Right atrium auricular region (tissue), 2 donors: ENCODE data around the gene DTX3L. TPM values are rescaled to one million over a fixed set of nuclear protein-coding genes. Genes with fewer than 3 reads are reported as not detected.

Source experiments
- DNase-seq: peaks from one replicate; pipeline ENCODE4 v3.0.0-alpha.2; 2019; ENCODE audit warnings: low spot score
- H3K27ac ChIP-seq, 2 donors: fragments of 200-600 bp; sonication (generic); 1 replicate in 1 of 2; 2 replicates in 1 of 2; pipeline ENCODE4 v1.5.1; 2016 to 2019
- H3K27me3 ChIP-seq, 2 donors: fragments of 200-600 bp; sonication (generic); one replicate each; pipeline versions ENCODE4 v1.5.1 to v1.6.0; 2017 to 2019
- H3K36me3 ChIP-seq: fragments of 200-600 bp; sonication (generic); one replicate; pipeline ENCODE4 v1.5.1; 2016
- H3K4me1 ChIP-seq, 2 donors: fragments of 200-600 bp; sonication (generic); one replicate each; pipeline versions ENCODE4 v1.5.1 to v1.6.0; 2017 to 2019
- H3K4me3 ChIP-seq, 2 donors: fragments of 200-600 bp; sonication (generic); 1 replicate in 1 of 2; 2 replicates in 1 of 2; pipeline ENCODE4 v1.5.1; 2017 to 2019; ENCODE audit warnings: mild to moderate bottlenecking in 1 of 2, moderate library complexity in 1 of 2
- H3K9me3 ChIP-seq, 2 donors: fragments of 200-600 bp; sonication (generic); one replicate each; pipeline ENCODE4 v1.5.1; 2019
- total RNA-seq, 2 donors: library from RNA; depleted of rRNA; stranded (reverse); fragments of >200 nt; gene quantifications; one replicate each; pipeline ENCODE4 v1.1.0, GENCODE V29; 2016
- TF ChIP-seq, protein P1 (sequence below), 2 donors: fragments of 200-600 bp; sonication (generic); IDR thresholded peaks; one replicate each; pipeline ENCODE4 v1.5.1; 2019; ENCODE audit warnings: antibody characterized with exemption in 2 of 2

Gene DTX3L
- total RNA-seq, 2 donors from 2014 or later: 8.6 to 12.1 TPM

DNA sequence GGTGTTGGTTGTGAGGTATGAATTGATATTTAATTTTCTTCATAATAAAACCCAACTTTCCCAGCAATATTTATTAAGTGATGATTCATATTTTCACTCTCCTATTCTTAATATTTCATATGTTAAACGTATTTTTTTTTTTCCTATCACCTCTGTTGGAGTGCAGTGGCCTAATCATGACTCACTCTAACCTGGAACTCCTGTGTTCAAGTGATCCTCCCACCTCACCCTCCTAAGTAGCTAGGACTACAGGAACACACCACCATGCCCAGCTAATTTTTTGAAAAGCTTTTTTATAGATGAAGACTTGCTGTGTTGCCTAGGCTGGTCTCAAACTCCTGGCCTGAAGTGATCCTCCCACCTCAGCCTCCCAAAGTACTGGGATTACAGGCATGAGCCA, 22.0 kb downstream of the DTX3L start:
- Histone ChIP-seq H3K36me3 (no peaks in the 10 kb centered on the region), H3K27ac (no peak overlapping the region), H3K4me3 (no peak overlapping the region), H3K27me3 (no peaks in the 10 kb centered on the region), H3K9me3 (peaks cover 7 to 28% of the 10 kb centered on the region in 2 donors), H3K4me1 (no peaks in the 10 kb centered on the region)
- TF ChIP-seq, protein P1, sequence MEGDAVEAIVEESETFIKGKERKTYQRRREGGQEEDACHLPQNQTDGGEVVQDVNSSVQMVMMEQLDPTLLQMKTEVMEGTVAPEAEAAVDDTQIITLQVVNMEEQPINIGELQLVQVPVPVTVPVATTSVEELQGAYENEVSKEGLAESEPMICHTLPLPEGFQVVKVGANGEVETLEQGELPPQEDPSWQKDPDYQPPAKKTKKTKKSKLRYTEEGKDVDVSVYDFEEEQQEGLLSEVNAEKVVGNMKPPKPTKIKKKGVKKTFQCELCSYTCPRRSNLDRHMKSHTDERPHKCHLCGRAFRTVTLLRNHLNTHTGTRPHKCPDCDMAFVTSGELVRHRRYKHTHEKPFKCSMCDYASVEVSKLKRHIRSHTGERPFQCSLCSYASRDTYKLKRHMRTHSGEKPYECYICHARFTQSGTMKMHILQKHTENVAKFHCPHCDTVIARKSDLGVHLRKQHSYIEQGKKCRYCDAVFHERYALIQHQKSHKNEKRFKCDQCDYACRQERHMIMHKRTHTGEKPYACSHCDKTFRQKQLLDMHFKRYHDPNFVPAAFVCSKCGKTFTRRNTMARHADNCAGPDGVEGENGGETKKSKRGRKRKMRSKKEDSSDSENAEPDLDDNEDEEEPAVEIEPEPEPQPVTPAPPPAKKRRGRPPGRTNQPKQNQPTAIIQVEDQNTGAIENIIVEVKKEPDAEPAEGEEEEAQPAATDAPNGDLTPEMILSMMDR (IDR thresholded peaks at IDR 0.05): no peak
- no peak for DNase-seq

DNA sequence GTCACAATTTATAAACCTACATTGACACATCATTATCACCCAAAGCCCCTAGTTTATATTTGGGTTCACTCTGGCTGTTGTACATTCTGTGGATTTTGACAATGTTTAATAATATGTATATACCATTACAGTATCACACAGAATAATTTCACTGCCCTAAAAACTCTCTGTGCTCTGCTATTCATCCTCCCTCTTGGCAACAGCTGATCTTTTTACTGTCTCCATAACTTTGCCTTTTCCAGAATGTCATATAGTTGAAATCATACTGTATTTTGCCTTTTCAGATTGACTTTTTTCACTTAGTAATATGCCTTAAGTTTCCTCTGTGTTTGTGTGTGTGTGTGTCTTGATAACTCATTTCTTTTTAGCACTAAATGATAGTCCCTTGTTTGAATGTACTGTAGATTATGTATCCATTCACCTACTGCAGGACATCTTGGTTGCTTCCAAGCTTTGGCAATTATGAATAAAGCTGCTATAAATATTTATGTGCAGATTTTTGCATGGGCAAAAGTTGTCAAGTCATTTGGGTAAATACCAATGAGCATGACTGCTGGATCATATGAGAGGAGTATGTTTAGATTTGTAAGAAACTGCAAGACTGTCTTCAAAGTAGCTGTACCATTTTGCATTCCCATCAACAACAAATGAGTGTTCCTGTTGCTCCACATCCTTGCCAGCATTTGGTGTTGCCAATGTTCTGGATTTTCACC, 22.8 kb downstream of the DTX3L start:
- H3K27ac ChIP-seq: no peak overlapping the region
- no peaks in the 10 kb centered on the region for H3K4me1 ChIP-seq
- no peaks in the 10 kb centered on the region for H3K27me3 ChIP-seq
- TF ChIP-seq, protein P1 (IDR thresholded peaks at IDR 0.05): no peak
- peaks cover 6 to 20% of the 10 kb centered on the region in 2 donors for H3K9me3 ChIP-seq
- DNase-seq: no peak
- H3K4me3 ChIP-seq: no peak overlapping the region
- H3K36me3 ChIP-seq: no peaks in the 10 kb centered on the region

DNA sequence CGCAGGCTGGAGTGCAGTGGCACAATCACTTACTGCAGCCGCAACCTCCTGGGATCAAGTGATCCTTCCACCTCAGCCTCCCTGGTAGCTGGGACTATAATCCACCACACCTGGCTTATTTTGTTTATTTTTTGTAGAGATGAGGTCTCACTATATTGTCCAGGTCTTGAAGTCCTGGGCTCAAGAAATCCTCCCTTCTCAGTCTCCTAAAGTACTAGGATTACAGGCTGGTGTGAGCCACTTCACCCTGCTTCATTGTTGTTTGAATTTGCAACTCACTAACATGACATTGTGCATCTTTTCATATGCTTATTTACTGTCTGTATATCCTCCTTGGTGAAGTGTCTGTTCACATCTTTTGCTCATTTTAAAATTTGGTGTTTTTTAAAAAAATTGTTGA, 23.4 kb downstream of the DTX3L start:
- TF ChIP-seq, protein P1 (IDR thresholded peaks at IDR 0.05): no peak
- H3K36me3 ChIP-seq: no peaks in the 10 kb centered on the region
- H3K27me3 ChIP-seq: no peaks in the 10 kb centered on the region
- H3K4me1 ChIP-seq: no peaks in the 10 kb centered on the region
- no peak overlapping the region for H3K27ac ChIP-seq
- DNase-seq: no peak
- no peak overlapping the region for H3K4me3 ChIP-seq
- H3K9me3 ChIP-seq: peaks cover 0 to 14% of the 10 kb centered on the region in 2 donors

DNA sequence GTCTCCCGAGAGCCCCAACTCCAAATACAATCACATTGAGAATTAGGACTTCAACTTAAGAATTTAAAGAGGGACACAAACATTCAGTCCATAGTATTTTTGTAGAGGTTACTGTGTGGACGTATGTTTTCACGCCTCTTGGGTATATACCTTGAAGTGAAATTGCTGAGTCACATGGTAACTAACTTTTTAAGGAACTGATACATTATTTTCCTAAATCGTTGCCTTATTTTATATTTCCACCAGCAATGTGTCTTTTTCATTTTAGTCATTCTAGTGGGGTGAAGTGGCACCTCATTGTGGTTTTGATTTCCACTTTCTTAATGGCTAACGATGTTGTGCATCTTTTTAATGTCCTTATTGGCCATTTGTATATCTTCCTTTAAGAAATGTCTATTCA, 25.2 kb downstream of the DTX3L start:
- H3K27me3 ChIP-seq: no peaks in the 10 kb centered on the region
- TF ChIP-seq, protein P1 (IDR thresholded peaks at IDR 0.05): no peak
- no peak for DNase-seq

DNA sequence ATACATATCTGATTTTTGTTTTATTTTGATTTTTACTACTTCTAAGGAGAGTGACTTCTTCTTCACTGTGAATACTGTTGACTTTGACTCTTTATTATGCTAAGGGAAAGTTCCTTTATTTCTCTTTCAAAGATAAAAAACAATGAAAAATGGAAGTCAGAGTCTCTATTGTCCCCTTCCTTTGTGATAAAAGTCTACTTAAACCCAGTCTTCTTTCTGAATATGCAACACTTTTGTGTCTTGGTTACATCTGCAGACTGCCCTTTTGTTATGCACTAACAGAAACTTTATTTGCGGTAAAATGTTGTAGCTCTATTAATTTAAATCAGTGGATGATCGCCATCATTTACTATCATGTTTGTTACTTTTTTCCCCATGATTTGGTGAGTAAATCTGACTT, 26.5 kb downstream of the DTX3L start:
- TF ChIP-seq, protein P1 (IDR thresholded peaks at IDR 0.05): no peak
- no peaks in the 10 kb centered on the region for H3K27me3 ChIP-seq
- H3K27ac ChIP-seq: no peak overlapping the region
- H3K4me1 ChIP-seq: no peaks in the 10 kb centered on the region
- no peaks in the 10 kb centered on the region for H3K9me3 ChIP-seq
- DNase-seq: no peak
- no peak overlapping the region for H3K4me3 ChIP-seq
- H3K36me3 ChIP-seq: no peaks in the 10 kb centered on the region

More for the DNA sequence above, 25.2 kb downstream of the DTX3L start:
- no peaks in the 10 kb centered on the region for H3K4me1 ChIP-seq
- no peak overlapping the region for H3K4me3 ChIP-seq
- no peaks in the 10 kb centered on the region for H3K36me3 ChIP-seq
- H3K27ac ChIP-seq: no peak overlapping the region
- no peaks in the 10 kb centered on the region for H3K9me3 ChIP-seq

DNA sequence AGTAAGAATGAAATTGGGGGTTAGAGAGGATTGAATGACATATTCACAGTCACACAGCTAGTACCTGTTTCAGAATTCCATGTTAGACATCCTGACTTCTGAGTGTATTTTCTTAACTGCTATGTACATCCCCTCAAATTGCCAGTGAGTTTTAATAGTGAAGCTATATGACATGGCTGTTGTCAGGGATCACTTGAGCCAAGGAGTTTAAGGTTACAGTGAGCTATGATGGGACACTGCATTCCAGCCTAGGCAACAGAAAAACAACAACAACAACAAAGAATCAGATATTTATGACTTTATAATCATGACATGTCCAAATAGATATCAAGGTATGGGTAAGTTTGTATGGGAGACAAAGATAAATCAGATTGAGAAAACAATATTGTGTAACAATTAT, 29.9 kb downstream of the DTX3L start:
- H3K27me3 ChIP-seq: no peaks in the 10 kb centered on the region
- no peak for DNase-seq
- H3K4me3 ChIP-seq: no peak overlapping the region
- H3K27ac ChIP-seq: no peak overlapping the region
- TF ChIP-seq, protein P1 (IDR thresholded peaks at IDR 0.05): no peak
- no peaks in the 10 kb centered on the region for H3K4me1 ChIP-seq
- no peaks in the 10 kb centered on the region for H3K36me3 ChIP-seq
- H3K9me3 ChIP-seq: no peaks in the 10 kb centered on the region
